ENCODE data around the gene TSC22D3. TPM values are rescaled to one million over a fixed set of nuclear protein-coding genes. Genes with fewer than 3 reads are reported as not detected.
A peak's percentile ranks its signal among the peaks of the same experiment; 100 is the strongest.

The TSC22D3 gene
- total and polyA plus RNA-seq, 8 donors: 198 to 906 (median 338) TPM

GRCh38 chrX:107682256-107682655 lies 93.3 kb downstream of the TSC22D3 start:
- no peaks in the 10 kb centered on the region for H3K9me3 ChIP-seq
- H3K27me3 ChIP-seq: peaks cover 0 to 3% (median 0%) of the 10 kb centered on the region in 3 donors
- no peak for TF ChIP-seq POLR2AphosphoS5 (IDR thresholded peaks at IDR 0.05)
- no peak for TF ChIP-seq EP300 (IDR thresholded peaks at IDR 0.05)
- TF ChIP-seq POLR2A (IDR thresholded peaks at IDR 0.05): no peak
- no peak for TF ChIP-seq CTCF (IDR thresholded peaks at IDR 0.05)
- no peak for DNase-seq
- peak overlapping the region in 4 of 5 donors; percentile 69 to 81 (median 79) for H3K27ac ChIP-seq
- intact Hi-C loops (cut with DNase I; ENCODE audit: low total_unique reads): no loop called here
- 64 to 88% (median 80%) methylated on average over 3 of the region's 3 CpGs for WGBS, 5 donors
- peaks cover 21 to 57% (median 35%) of the 10 kb centered on the region in 4 donors for H3K4me1 ChIP-seq
- no peaks in the 10 kb centered on the region for H3K36me3 ChIP-seq
- H3K4me3 ChIP-seq: no peak overlapping the region

- 60 to 85% (median 70%) methylated on average over 2 to 8 of the region's 8 CpGs for WGBS, 5 donors
- Histone ChIP-seq H3K27me3 (peaks cover 0 to 12% (median 0%) of the 10 kb centered on the region in 3 donors), H3K4me1 (peaks cover 13 to 48% (median 41%) of the 10 kb centered on the region in 4 donors), H3K36me3 (no peaks in the 10 kb centered on the region), H3K9me3 (no peaks in the 10 kb centered on the region), H3K4me3 (no peak overlapping the region), H3K27ac (peak overlapping the region in 4 of 5 donors; percentile 90 to 93 (median 93))
- intact Hi-C loops (cut with DNase I; ENCODE audit: low total_unique reads): no loop called here
- TF ChIP-seq POLR2AphosphoS5 (IDR thresholded peaks at IDR 0.05): peak; percentile 37 to 59 (median 55)
- TF ChIP-seq CTCF (IDR thresholded peaks at IDR 0.05): no peak
- DNase-seq: peak; percentile 63 to 67
These were observed 96.4 kb downstream of the TSC22D3 start for GRCh38 chrX:107678957-107679740.

GRCh38 chrX:107677909-107678308 lies 97.7 kb downstream of the TSC22D3 start:
- peaks cover 18 to 48% (median 41%) of the 10 kb centered on the region in 4 donors for H3K4me1 ChIP-seq
- H3K4me3 ChIP-seq: no peak overlapping the region
- DNase-seq: no peak
- 71 to 86% (median 78%) methylated on average over 4 of the region's 4 CpGs for WGBS, 5 donors
- TF ChIP-seq CTCF (IDR thresholded peaks at IDR 0.05) (no peak), POLR2A (IDR thresholded peaks at IDR 0.05) (no peak), EP300 (IDR thresholded peaks at IDR 0.05) (no peak), POLR2AphosphoS5 (IDR thresholded peaks at IDR 0.05) (no peak)
- H3K9me3 ChIP-seq: no peaks in the 10 kb centered on the region
- peak overlapping the region; percentile 90 to 94 (median 93) for H3K27ac ChIP-seq
- H3K36me3 ChIP-seq: no peaks in the 10 kb centered on the region
- H3K27me3 ChIP-seq: peaks cover 0 to 12% (median 0%) of the 10 kb centered on the region in 3 donors
- intact Hi-C loops (cut with DNase I; ENCODE audit: low total_unique reads): no loop called here

GRCh38 chrX:107677501-107677901 lies 98.1 kb downstream of the TSC22D3 start:
- 46 to 61% (median 54%) methylated on average over 9 to 10 of the region's 10 CpGs for WGBS, 5 donors
- no peak for DNase-seq
- TF ChIP-seq CTCF (IDR thresholded peaks at IDR 0.05) (no peak), POLR2AphosphoS5 (IDR thresholded peaks at IDR 0.05) (no peak), EP300 (IDR thresholded peaks at IDR 0.05) (no peak), POLR2A (IDR thresholded peaks at IDR 0.05) (no peak)
- H3K27ac ChIP-seq: peak overlapping the region; percentile 90 to 94 (median 93)
- peaks cover 14 to 48% (median 38%) of the 10 kb centered on the region in 4 donors for H3K4me1 ChIP-seq
- intact Hi-C loops (cut with DNase I; ENCODE audit: low total_unique reads): no loop called here
- no peaks in the 10 kb centered on the region for H3K36me3 ChIP-seq
- H3K4me3 ChIP-seq: peak overlapping the region in 1 of 4 donors; percentile 51
- peaks cover 0 to 12% (median 0%) of the 10 kb centered on the region in 3 donors for H3K27me3 ChIP-seq
- no peaks in the 10 kb centered on the region for H3K9me3 ChIP-seq

Measured in stomach (tissue), 9 donors.